Measurements from ENCODE around the gene DENND11. TPM values are rescaled to one million over a fixed set of nuclear protein-coding genes. Genes with fewer than 3 reads are reported as not detected.

The DENND11 gene
- total RNA-seq, 1 donor from 2014 or later, result 10.6 TPM

GRCh38 chr7:141702892-141703291, 926 bp upstream of the DENND11 start:
- TF ChIP-seq CTCF (IDR thresholded peaks at IDR 0.05), result no peak
- no peaks in the 10 kb centered on the region for H3K9me3 Mint-ChIP-seq (ENCODE audit: unreplicated experiment)
- peaks cover 39% of the 10 kb centered on the region for H3K4me1 Mint-ChIP-seq (ENCODE audit: unreplicated experiment)
- H3K27me3 Mint-ChIP-seq (ENCODE audit: unreplicated experiment), result no peaks in the 10 kb centered on the region
- no peaks in the 10 kb centered on the region for H3K36me3 Mint-ChIP-seq (ENCODE audit: unreplicated experiment)
- no peak overlapping the region for H3K27ac Mint-ChIP-seq (ENCODE audit: unreplicated experiment)
- H3K4me3 Mint-ChIP-seq (ENCODE audit: unreplicated experiment), result peak overlapping the region; percentile 3
- DNase-seq (ENCODE audit: extremely low spot score, unreplicated experiment), result no peak

- H3K4me1 Mint-ChIP-seq (ENCODE audit: unreplicated experiment), result peaks cover 49% of the 10 kb centered on the region
- DNase-seq (ENCODE audit: extremely low spot score, unreplicated experiment), result peak; percentile 84
Measured at GRCh38 chr7:141701489-141702046, 398 bp downstream of the DENND11 start.

GRCh38 chr7:141700848-141701371, 1.1 kb downstream of the DENND11 start:
- Mint-ChIP-seq H3K4me1 (ENCODE audit: unreplicated experiment) (peaks cover 52% of the 10 kb centered on the region), H3K27me3 (ENCODE audit: unreplicated experiment) (no peaks in the 10 kb centered on the region), H3K9me3 (ENCODE audit: unreplicated experiment) (no peaks in the 10 kb centered on the region), H3K36me3 (ENCODE audit: unreplicated experiment) (no peaks in the 10 kb centered on the region), H3K4me3 (ENCODE audit: unreplicated experiment) (peak overlapping the region; percentile 73), H3K27ac (ENCODE audit: unreplicated experiment) (peak overlapping the region; percentile 53)
- DNase-seq (ENCODE audit: extremely low spot score, unreplicated experiment), result no peak
- TF ChIP-seq CTCF (IDR thresholded peaks at IDR 0.05), result no peak

More at GRCh38 chr7:141701489-141702046, 398 bp downstream of the DENND11 start:
- no peaks in the 10 kb centered on the region for H3K27me3 Mint-ChIP-seq (ENCODE audit: unreplicated experiment)
- H3K4me3 Mint-ChIP-seq (ENCODE audit: unreplicated experiment), result peak overlapping the region; percentile 73
- H3K36me3 Mint-ChIP-seq (ENCODE audit: unreplicated experiment), result no peaks in the 10 kb centered on the region
- H3K27ac Mint-ChIP-seq (ENCODE audit: unreplicated experiment), result no peak overlapping the region
- TF ChIP-seq CTCF (IDR thresholded peaks at IDR 0.05), result no peak
- no peaks in the 10 kb centered on the region for H3K9me3 Mint-ChIP-seq (ENCODE audit: unreplicated experiment)

GRCh38 chr7:141700296-141700847, 1.6 kb downstream of the DENND11 start:
- DNase-seq (ENCODE audit: extremely low spot score, unreplicated experiment), result no peak
- Mint-ChIP-seq H3K4me1 (ENCODE audit: unreplicated experiment) (peaks cover 49% of the 10 kb centered on the region), H3K27me3 (ENCODE audit: unreplicated experiment) (no peaks in the 10 kb centered on the region), H3K36me3 (ENCODE audit: unreplicated experiment) (no peaks in the 10 kb centered on the region), H3K27ac (ENCODE audit: unreplicated experiment) (peak overlapping the region; percentile 53), H3K4me3 (ENCODE audit: unreplicated experiment) (peak overlapping the region; percentile 73), H3K9me3 (ENCODE audit: unreplicated experiment) (no peaks in the 10 kb centered on the region)
- TF ChIP-seq CTCF (IDR thresholded peaks at IDR 0.05), result no peak

GRCh38 chr7:141699860-141700259, 2.1 kb downstream of the DENND11 start:
- Mint-ChIP-seq H3K4me1 (ENCODE audit: unreplicated experiment) (peaks cover 44% of the 10 kb centered on the region), H3K36me3 (ENCODE audit: unreplicated experiment) (no peaks in the 10 kb centered on the region), H3K9me3 (ENCODE audit: unreplicated experiment) (no peaks in the 10 kb centered on the region), H3K27me3 (ENCODE audit: unreplicated experiment) (no peaks in the 10 kb centered on the region), H3K27ac (ENCODE audit: unreplicated experiment) (peak overlapping the region; percentile 53), H3K4me3 (ENCODE audit: unreplicated experiment) (peak overlapping the region; percentile 73)
- TF ChIP-seq CTCF (IDR thresholded peaks at IDR 0.05), result no peak
- DNase-seq (ENCODE audit: extremely low spot score, unreplicated experiment), result no peak

All from osteocyte (in vitro differentiated cells).